ENCODE results near the gene COL6A5.

DNA sequence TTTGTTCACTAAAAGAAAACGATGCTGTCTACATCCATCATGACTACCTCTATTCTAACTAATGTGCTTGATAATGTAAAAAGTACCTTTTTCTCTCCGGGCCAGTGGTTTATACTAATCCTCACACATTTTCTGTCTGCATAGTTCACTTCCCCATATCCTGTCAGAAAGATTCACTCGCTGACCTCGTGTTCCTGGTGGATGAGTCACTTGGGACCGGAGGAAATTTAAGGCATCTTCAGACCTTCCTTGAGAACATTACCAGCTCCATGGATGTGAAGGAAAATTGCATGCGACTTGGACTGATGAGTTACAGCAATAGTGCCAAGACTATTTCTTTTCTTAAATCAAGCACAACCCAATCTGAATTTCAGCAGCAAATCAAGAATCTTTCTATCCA lies 33.8 kb downstream of the COL6A5 start:
- TF ChIP-seq, protein P1, sequence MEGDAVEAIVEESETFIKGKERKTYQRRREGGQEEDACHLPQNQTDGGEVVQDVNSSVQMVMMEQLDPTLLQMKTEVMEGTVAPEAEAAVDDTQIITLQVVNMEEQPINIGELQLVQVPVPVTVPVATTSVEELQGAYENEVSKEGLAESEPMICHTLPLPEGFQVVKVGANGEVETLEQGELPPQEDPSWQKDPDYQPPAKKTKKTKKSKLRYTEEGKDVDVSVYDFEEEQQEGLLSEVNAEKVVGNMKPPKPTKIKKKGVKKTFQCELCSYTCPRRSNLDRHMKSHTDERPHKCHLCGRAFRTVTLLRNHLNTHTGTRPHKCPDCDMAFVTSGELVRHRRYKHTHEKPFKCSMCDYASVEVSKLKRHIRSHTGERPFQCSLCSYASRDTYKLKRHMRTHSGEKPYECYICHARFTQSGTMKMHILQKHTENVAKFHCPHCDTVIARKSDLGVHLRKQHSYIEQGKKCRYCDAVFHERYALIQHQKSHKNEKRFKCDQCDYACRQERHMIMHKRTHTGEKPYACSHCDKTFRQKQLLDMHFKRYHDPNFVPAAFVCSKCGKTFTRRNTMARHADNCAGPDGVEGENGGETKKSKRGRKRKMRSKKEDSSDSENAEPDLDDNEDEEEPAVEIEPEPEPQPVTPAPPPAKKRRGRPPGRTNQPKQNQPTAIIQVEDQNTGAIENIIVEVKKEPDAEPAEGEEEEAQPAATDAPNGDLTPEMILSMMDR (conservative IDR thresholded peaks at IDR 0.05; ENCODE audit: low read depth, low read length) = no peak
- TF ChIP-seq EZH2 (IDR thresholded peaks at IDR 0.05; ENCODE audit: low read length, unreplicated experiment) = no peak

Measured in PC-3 (cell line).